HG03378 (cell line): ENCODE data around the gene ZNF717.
"Not testable (repeated sequence)": the region's sequence is repeated elsewhere in the genome, so short reads cannot be mapped to it uniquely, and the experiment has no call there.

ENCODE experiments used
- ATAC-seq: cut with Tn5 transposase; IDR thresholded peaks from one replicate; pipeline ENCODE4 v1.9.1; 2021; ENCODE audit warnings: mild to moderate bottlenecking, moderate library complexity; ENCODE audit not compliant: unreplicated experiment

Gene ZNF717

GRCh38 chr3:75785081-75785755, at the start of gene ZNF717:
Gene ZNF717 (minus strand): TSS chr3:75785549. CDS start chr3:75783362, 2,187 bp downstream.
- ATAC-seq: not testable (repeated sequence)

GRCh38 chr3:75831076-75831475, 45.7 kb upstream of the ZNF717 start:
- ATAC-seq: not testable (repeated sequence)

- not testable (repeated sequence) for ATAC-seq
Observed at GRCh38 chr3:75818019-75818418, 32.7 kb upstream of the ZNF717 start.

GRCh38 chr3:75816287-75817180, 31.2 kb upstream of the ZNF717 start:
- not testable (repeated sequence) for ATAC-seq

GRCh38 chr3:75814797-75815196, 29.4 kb upstream of the ZNF717 start:
- no peak for ATAC-seq

GRCh38 chr3:75782506-75782905, 2.8 kb downstream of the ZNF717 start:
- ATAC-seq: no peak

GRCh38 chr3:75781079-75781745, 4.1 kb downstream of the ZNF717 start:
- ATAC-seq: no peak

- ATAC-seq: not testable (repeated sequence)
Observed at GRCh38 chr3:75777742-75778141, 7.6 kb downstream of the ZNF717 start.

GRCh38 chr3:75771631-75772030, 13.7 kb downstream of the ZNF717 start:
- not testable (repeated sequence) for ATAC-seq

GRCh38 chr3:75768303-75769017, 16.9 kb downstream of the ZNF717 start:
- ATAC-seq: no peak

- no peak for ATAC-seq
Observed at GRCh38 chr3:75737831-75738493, 47.4 kb downstream of the ZNF717 start.

- ATAC-seq: no peak
Observed at GRCh38 chr3:75727985-75728384, 57.4 kb downstream of the ZNF717 start.

- no peak for ATAC-seq
Observed at GRCh38 chr3:75692061-75692460, 93.3 kb downstream of the ZNF717 start.

- ATAC-seq: no peak
Observed at GRCh38 chr3:75687323-75687722, 98.0 kb downstream of the ZNF717 start.
